KMS-11 (cell line): Measurements from ENCODE around the gene VAMP1.
"Not testable (repeated sequence)": the region's sequence is repeated elsewhere in the genome, so short reads cannot be mapped to it uniquely, and the experiment has no call there.

Experiments
- H2AFZ ChIP-seq: fragments of 200-600 bp; sonication (generic); 2 replicates; pipeline ENCODE4 v1.6.1; 2016; ENCODE audit warnings: antibody characterized with exemption, mixed run types, low read depth
- H3K27ac ChIP-seq: fragments of 200-600 bp; sonication (generic); 2 replicates; pipeline ENCODE4 v1.6.1; 2016; ENCODE audit warnings: mild to moderate bottlenecking, mixed run types
- H3K27me3 ChIP-seq: fragments of 200-600 bp; sonication (generic); 2 replicates; pipeline ENCODE4 v1.6.1; 2017; ENCODE audit warnings: mild to moderate bottlenecking, low read depth, mixed run types, moderate library complexity; ENCODE audit not compliant: insufficient read depth
- H3K36me3 ChIP-seq: fragments of 200-600 bp; sonication (generic); 2 replicates; pipeline ENCODE4 v1.6.1; 2017; ENCODE audit warnings: mild to moderate bottlenecking, mixed run types; ENCODE audit not compliant: insufficient read depth
- H3K4me1 ChIP-seq: fragments of 200-600 bp; sonication (generic); 2 replicates; pipeline ENCODE4 v1.6.1; 2016; ENCODE audit warnings: mild to moderate bottlenecking, low read depth, mixed run types; ENCODE audit not compliant: poor library complexity, severe bottlenecking
- H3K4me2 ChIP-seq: fragments of 200-600 bp; sonication (generic); 2 replicates; pipeline ENCODE4 v1.7.0; 2016; ENCODE audit warnings: mild to moderate bottlenecking, mixed run types
- H3K4me3 ChIP-seq: fragments of 200-600 bp; sonication (generic); IDR thresholded peaks from 2 replicates; pipeline ENCODE4 v1.6.1; 2017; ENCODE audit warnings: low read depth, low read length, mixed read lengths; ENCODE audit not compliant: insufficient read depth
- H3K79me2 ChIP-seq: fragments of 200-600 bp; sonication (generic); 2 replicates; pipeline ENCODE4 v1.6.1; 2016; ENCODE audit warnings: low read depth, mixed run types; ENCODE audit not compliant: insufficient read depth
- H3K9ac ChIP-seq: fragments of 200-600 bp; sonication (generic); 2 replicates; pipeline ENCODE4 v1.6.1; 2016; ENCODE audit warnings: mild to moderate bottlenecking, mixed run types
- H4K20me1 ChIP-seq: fragments of 200-600 bp; sonication (generic); 2 replicates; pipeline ENCODE4 v1.6.1; 2016; ENCODE audit warnings: mild to moderate bottlenecking, mixed run types; ENCODE audit not compliant: insufficient read depth
- CTCF ChIP-seq: fragments of 200-600 bp; sonication (generic); conservative IDR thresholded peaks from 2 replicates; pipeline ENCODE4 v1.6.1; 2017; ENCODE audit warnings: low read depth, mild to moderate bottlenecking, antibody characterized with exemption, low read length, moderate library complexity, mixed read lengths

Gene VAMP1

GRCh38 chr12:6500466-6500865 is 30.0 kb upstream of the VAMP1 start:
- Histone ChIP-seq H3K36me3 (no peaks in the 10 kb centered on the region), H3K79me2 (peaks cover 47% of the 10 kb centered on the region)

GRCh38 chr12:6497291-6497690 is 26.8 kb upstream of the VAMP1 start:
- H3K4me3 ChIP-seq, H3K4me2 ChIP-seq: not testable (repeated sequence)

More at GRCh38 chr12:6500466-6500865, 30.0 kb upstream of the VAMP1 start:
- no peaks in the 10 kb centered on the region for H3K27me3 ChIP-seq
- H4K20me1 ChIP-seq = no peaks in the 10 kb centered on the region
- H3K4me1 ChIP-seq = peaks cover 14% of the 10 kb centered on the region
- H3K9ac ChIP-seq = no peak overlapping the region
- H3K27ac ChIP-seq = no peak overlapping the region
- H2AFZ ChIP-seq = no peak overlapping the region
- no peak overlapping the region for H3K4me2 ChIP-seq
- no peak overlapping the region for H3K4me3 ChIP-seq
- TF ChIP-seq CTCF = no peak

GRCh38 chr12:6494968-6495367 is 24.5 kb upstream of the VAMP1 start:
- Histone ChIP-seq H3K36me3 (no peaks in the 10 kb centered on the region), H3K9ac (peak overlapping the region; percentile 86; the same call in 1 of the 2 replicates), H3K4me3 (no peak overlapping the region), H3K4me2 (peak overlapping the region; percentile 83), H4K20me1 (no peaks in the 10 kb centered on the region), H3K79me2 (peaks cover 35% of the 10 kb centered on the region), H3K27me3 (no peaks in the 10 kb centered on the region), H3K27ac (no peak overlapping the region; the same call in 1 of the 2 replicates), H2AFZ (no peak overlapping the region), H3K4me1 (peaks cover 16% of the 10 kb centered on the region)
- no peak for TF ChIP-seq CTCF

More at GRCh38 chr12:6497291-6497690, 26.8 kb upstream of the VAMP1 start:
- H4K20me1 ChIP-seq, H3K36me3 ChIP-seq, H3K9ac ChIP-seq, H2AFZ ChIP-seq, H3K27ac ChIP-seq, H3K27me3 ChIP-seq: not testable (repeated sequence)
- peaks cover 13% of the 10 kb centered on the region for H3K4me1 ChIP-seq
- peaks cover 45% of the 10 kb centered on the region for H3K79me2 ChIP-seq

GRCh38 chr12:6494258-6494743 is 23.8 kb upstream of the VAMP1 start:
- H3K27me3 ChIP-seq = no peaks in the 10 kb centered on the region
- H4K20me1 ChIP-seq = no peaks in the 10 kb centered on the region
- peak overlapping the region; percentile 27; the same call in 1 of the 2 replicates for H2AFZ ChIP-seq
- peaks cover 35% of the 10 kb centered on the region for H3K79me2 ChIP-seq
- peak overlapping the region; percentile 86; the same call in 1 of the 2 replicates for H3K9ac ChIP-seq
- TF ChIP-seq CTCF = no peak
- H3K4me1 ChIP-seq = peaks cover 16% of the 10 kb centered on the region
- H3K27ac ChIP-seq = peak overlapping the region; percentile 93
- H3K4me2 ChIP-seq = peak overlapping the region; percentile 83
- H3K4me3 ChIP-seq = peak overlapping the region; percentile 51
- H3K36me3 ChIP-seq = no peaks in the 10 kb centered on the region

DNA sequence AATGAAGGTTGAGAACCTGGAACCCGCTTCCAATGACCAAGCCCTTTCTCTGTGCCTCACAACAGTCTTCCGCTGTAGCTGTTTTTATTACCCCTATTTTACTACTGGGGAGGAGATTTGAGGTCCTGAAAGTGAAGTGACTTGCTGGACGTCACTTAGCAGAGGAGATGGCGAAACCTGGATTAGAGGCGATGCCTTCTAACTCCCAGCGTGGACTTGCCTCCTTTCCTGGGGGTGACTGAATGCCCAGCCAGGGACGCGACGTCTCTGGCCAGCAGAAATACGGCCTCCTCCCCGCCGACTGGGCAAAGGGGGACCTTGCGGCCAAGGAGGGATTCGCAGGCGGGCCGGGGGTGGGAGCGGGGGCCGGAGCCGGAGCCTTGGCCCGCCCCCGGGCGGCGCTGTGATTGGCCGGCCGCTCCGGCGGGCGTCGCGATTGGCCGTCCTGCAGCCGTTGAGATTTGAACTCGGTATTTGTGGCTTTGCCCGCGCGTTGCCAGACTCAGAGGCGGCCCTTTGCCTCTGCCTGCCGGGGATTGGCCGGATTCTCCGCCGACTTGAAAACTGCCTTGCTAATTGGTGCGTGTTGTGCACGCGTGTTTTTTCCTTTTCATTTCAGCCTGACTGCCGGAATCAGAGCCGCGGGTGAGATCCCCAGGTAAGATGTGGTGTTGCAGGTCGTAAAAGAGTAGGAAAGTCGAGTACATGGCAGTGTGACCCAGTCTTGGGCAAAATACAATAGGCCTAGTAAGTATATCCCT is 23.2 kb upstream of the VAMP1 start, which contains the start of gene NCAPD2:
NCAPD2 (plus strand) TSS at position 606 of the 761 bp plus-strand sequence. CDS start 997 bp downstream, outside the sequence.
- Histone ChIP-seq H4K20me1 (no peaks in the 10 kb centered on the region), H3K27me3 (no peaks in the 10 kb centered on the region), H3K79me2 (peaks cover 35% of the 10 kb centered on the region), H3K27ac (peak within 1 kb of the TSS; percentile 93), H3K9ac (peak within 1 kb of the TSS; percentile 86), H3K4me1 (peaks cover 16% of the 10 kb centered on the region), H3K36me3 (no peaks in the 10 kb centered on the region), H2AFZ (peak within 1 kb of the TSS; percentile 27), H3K4me2 (peak within 1 kb of the TSS; percentile 83), H3K4me3 (peak within 1 kb of the TSS; percentile 51)
- TF ChIP-seq CTCF = peak; percentile 21; the same call in 1 of the 2 replicates
